ENCODE results near the gene MOGAT2. TPM values are rescaled to one million over a fixed set of nuclear protein-coding genes. Genes with fewer than 3 reads are reported as not detected.
A peak's percentile ranks its signal among the peaks of the same experiment; 100 is the strongest.

MOGAT2 gene
- total and polyA plus RNA-seq, 2 of the 13 experiments (the other 11 are each of a cell fraction or from before 2014, with no cell fraction given): 27.2 to 27.8 TPM

- TF ChIP-seq RNF219 (CRISPR knock-in tag; IDR thresholded peaks at IDR 0.05) (peak; percentile 65; the same call in 1 of the 2 replicates), ZNF142 (CRISPR knock-in tag; IDR thresholded peaks at IDR 0.05) (peak; percentile 91; the same call in 1 of the 2 replicates), ZNF224 (CRISPR knock-in tag; IDR thresholded peaks at IDR 0.05) (peak; percentile 83), KLF15 (CRISPR knock-in tag; IDR thresholded peaks at IDR 0.05; ENCODE audit: borderline replicate concordance) (0 out of 2 replicates have a peak, but pooled peaks have one; percentile 65), MXD3 (CRISPR knock-in tag; IDR thresholded peaks at IDR 0.05) (peak; percentile 97), GLMP (CRISPR knock-in tag; IDR thresholded peaks at IDR 0.05; ENCODE audit: borderline replicate concordance) (no peak), ZBTB21 (CRISPR knock-in tag; IDR thresholded peaks at IDR 0.05) (no peak), SIN3B (IDR thresholded peaks at IDR 0.05; ENCODE audit: low read length) (no peak), ETV5 (CRISPR knock-in tag; IDR thresholded peaks at IDR 0.05; ENCODE audit: borderline replicate concordance) (no peak), ATF7-NPFF (CRISPR knock-in tag; IDR thresholded peaks at IDR 0.05; ENCODE audit: low read depth) (peak; percentile 86), NFYC (CRISPR knock-in tag; IDR thresholded peaks at IDR 0.05) (no peak), NFKB2 (CRISPR knock-in tag; IDR thresholded peaks at IDR 0.05; ENCODE audit: borderline replicate concordance) (peak; percentile 96), ZNF678 (CRISPR knock-in tag; IDR thresholded peaks at IDR 0.05) (peak; percentile 32), ZNF468 (CRISPR knock-in tag; IDR thresholded peaks at IDR 0.05) (no peak), ZNF260 (CRISPR knock-in tag; IDR thresholded peaks at IDR 0.05; ENCODE audit: borderline replicate concordance, low read depth) (no peak), ZNF788 (CRISPR knock-in tag; IDR thresholded peaks at IDR 0.05; ENCODE audit: borderline replicate concordance) (peak; percentile 1; the same call in 1 of the 2 replicates), KAT2B (IDR thresholded peaks at IDR 0.05; ENCODE audit: borderline replicate concordance, low read depth, low read length) (no peak), ZNF589 (CRISPR knock-in tag; conservative IDR thresholded peaks at IDR 0.05) (peak; percentile 63; the same call in 1 of the 2 replicates), ZNF569 (CRISPR knock-in tag; IDR thresholded peaks at IDR 0.05; ENCODE audit: borderline replicate concordance) (0 out of 2 replicates have a peak, but pooled peaks have one; percentile 31)
These were observed 50.7 kb downstream of the MOGAT2 start, which contains the start of gene DGAT2 (continued) for GRCh38 chr11:75768112-75768908.
